ENCODE data around the gene CPO. TPM values are rescaled to one million over a fixed set of nuclear protein-coding genes. Genes with fewer than 3 reads are reported as not detected.

The CPO gene
- 0.30 TPM in 1 of 2 replicates, not detected in the other for total RNA-seq

GRCh38 chr2:206939340-206939739 lies at the start of gene CPO:
Gene CPO, plus strand, starts transcription at chr2:206939518. Its CDS starts 82 bp downstream, at chr2:206939600.

Other genes with a start within 250 kb of the CPO start
- not detected in 2 replicates for gene DYTN, start 221.1 kb upstream of the CPO start, total RNA-seq
- gene MDH1B, start 174.2 kb upstream of the CPO start, total RNA-seq = 0.59 and 0.78 TPM in 2 replicates
- gene FASTKD2, start 173.9 kb upstream of the CPO start, total RNA-seq = 48.1 and 66.1 TPM in 2 replicates
- 16.3 and 47.1 TPM in 2 replicates for gene KLF7, start 226.4 kb downstream of the CPO start, total RNA-seq